Activated naive CD4-positive, alpha-beta T cell treated with anti-CD3 and anti-CD28 coated beads, Interleukin-2, amount 50 U/mL, for 16 hours (primary cell): ENCODE data around the gene SLC4A11.
"Not testable (repeated sequence)": the region's sequence is repeated elsewhere in the genome, so short reads cannot be mapped to it uniquely, and the experiment has no call there.

Experiments
- DNase-seq: peaks from one replicate; pipeline ENCODE4 v3.0.0-alpha.2; 2020

The SLC4A11 gene

GRCh38 chr20:3199976-3200755, 38.8 kb downstream of the SLC4A11 start:
- DNase-seq = no peak

- no peak for DNase-seq
Measured at GRCh38 chr20:3199206-3199605, 39.8 kb downstream of the SLC4A11 start.

- DNase-seq = no peak
Measured at GRCh38 chr20:3195590-3196237, 43.3 kb downstream of the SLC4A11 start.

- DNase-seq = no peak
Measured at GRCh38 chr20:3194617-3195280, 44.2 kb downstream of the SLC4A11 start.

GRCh38 chr20:3193806-3194616, 45.0 kb downstream of the SLC4A11 start:
- no peak for DNase-seq

GRCh38 chr20:3192226-3193015, 46.6 kb downstream of the SLC4A11 start:
- DNase-seq = no peak

GRCh38 chr20:3190681-3191111, 48.3 kb downstream of the SLC4A11 start:
- DNase-seq = no peak

GRCh38 chr20:3189561-3190131, 49.3 kb downstream of the SLC4A11 start:
- DNase-seq = no peak

- DNase-seq = no peak
Measured at GRCh38 chr20:3188823-3189413, 50.1 kb downstream of the SLC4A11 start.

GRCh38 chr20:3187861-3188260, 51.1 kb downstream of the SLC4A11 start:
- DNase-seq = not testable (repeated sequence)

GRCh38 chr20:3183896-3184612, 54.9 kb downstream of the SLC4A11 start:
- DNase-seq = no peak

GRCh38 chr20:3182429-3182828, 56.6 kb downstream of the SLC4A11 start:
- not testable (repeated sequence) for DNase-seq

GRCh38 chr20:3181270-3181669, 57.7 kb downstream of the SLC4A11 start:
- DNase-seq = no peak

- DNase-seq = no peak
Measured at GRCh38 chr20:3180319-3180718, 58.7 kb downstream of the SLC4A11 start.

- DNase-seq = no peak
Measured at GRCh38 chr20:3177746-3178485, 61.1 kb downstream of the SLC4A11 start.
